NCI-H526 treated with DMSO at 0.1 percent for 48 hours (cell line): ENCODE measurements around the gene HSPA1L.
"Not testable (repeated sequence)": the region's sequence is repeated elsewhere in the genome, so short reads cannot be mapped to it uniquely, and the experiment has no call there.

Experiments
- DNase-seq: peaks from one replicate; lab custom pipeline; 2025; lab: John Stamatoyannopoulos, UW

The HSPA1L gene

GRCh38 chr6:31813465-31813849 lies 1.6 kb downstream of the HSPA1L start:
- DNase-seq = no peak

- no peak for DNase-seq
Measured at GRCh38 chr6:31811645-31812044, 3.4 kb downstream of the HSPA1L start.

GRCh38 chr6:31808599-31808998 lies 6.5 kb downstream of the HSPA1L start:
- not testable (repeated sequence) for DNase-seq

- peak; percentile 85 for DNase-seq
Measured at GRCh38 chr6:31806470-31807272, 8.4 kb downstream of the HSPA1L start, which contains the start of gene LSM2. TSS of gene LSM2 (minus strand) at chr6:31806966. CDS start at chr6:31806757, 209 bp downstream.

- DNase-seq = no peak
Measured at GRCh38 chr6:31805939-31806469, 9.1 kb downstream of the HSPA1L start.

GRCh38 chr6:31801031-31801927 lies 13.8 kb downstream of the HSPA1L start:
- DNase-seq = not testable (repeated sequence)

GRCh38 chr6:31799781-31800180 lies 15.3 kb downstream of the HSPA1L start:
- no peak for DNase-seq

- DNase-seq = no peak
Measured at GRCh38 chr6:31797588-31797987, 17.5 kb downstream of the HSPA1L start.

- no peak for DNase-seq
Measured at GRCh38 chr6:31796993-31797385, 18.1 kb downstream of the HSPA1L start.

GRCh38 chr6:31795616-31796298 lies 19.3 kb downstream of the HSPA1L start, which contains the start of gene VARS1:
TSS of gene VARS1 (minus strand) at chr6:31795752. CDS start at chr6:31795217, 535 bp downstream.
- peak; percentile 74 for DNase-seq

- DNase-seq = no peak
Measured at GRCh38 chr6:31794866-31795615, 20.0 kb downstream of the HSPA1L start.

- no peak for DNase-seq
Measured at GRCh38 chr6:31794294-31794865, 20.7 kb downstream of the HSPA1L start.

- not testable (repeated sequence) for DNase-seq
Measured at GRCh38 chr6:31793927-31794245, 21.2 kb downstream of the HSPA1L start.

GRCh38 chr6:31792761-31793171 lies 22.3 kb downstream of the HSPA1L start:
- no peak for DNase-seq

- no peak for DNase-seq
Measured at GRCh38 chr6:31792090-31792374, 23.1 kb downstream of the HSPA1L start.

- DNase-seq = peak; percentile 5
Measured at GRCh38 chr6:31791324-31792089, 23.6 kb downstream of the HSPA1L start.

- DNase-seq = no peak
Measured at GRCh38 chr6:31785475-31785874, 29.6 kb downstream of the HSPA1L start.

GRCh38 chr6:31784098-31784925 lies 30.8 kb downstream of the HSPA1L start:
- DNase-seq = no peak

- DNase-seq = no peak
Measured at GRCh38 chr6:31782126-31782855, 32.8 kb downstream of the HSPA1L start.
